DMS 273 treated with DMSO at 0.1 percent for 48 hours (cell line): ENCODE measurements around the gene PHLDA2.

Source experiments
- DNase-seq: peaks from one replicate; lab custom pipeline; 2025; lab: John Stamatoyannopoulos, UW

Gene PHLDA2

DNA sequence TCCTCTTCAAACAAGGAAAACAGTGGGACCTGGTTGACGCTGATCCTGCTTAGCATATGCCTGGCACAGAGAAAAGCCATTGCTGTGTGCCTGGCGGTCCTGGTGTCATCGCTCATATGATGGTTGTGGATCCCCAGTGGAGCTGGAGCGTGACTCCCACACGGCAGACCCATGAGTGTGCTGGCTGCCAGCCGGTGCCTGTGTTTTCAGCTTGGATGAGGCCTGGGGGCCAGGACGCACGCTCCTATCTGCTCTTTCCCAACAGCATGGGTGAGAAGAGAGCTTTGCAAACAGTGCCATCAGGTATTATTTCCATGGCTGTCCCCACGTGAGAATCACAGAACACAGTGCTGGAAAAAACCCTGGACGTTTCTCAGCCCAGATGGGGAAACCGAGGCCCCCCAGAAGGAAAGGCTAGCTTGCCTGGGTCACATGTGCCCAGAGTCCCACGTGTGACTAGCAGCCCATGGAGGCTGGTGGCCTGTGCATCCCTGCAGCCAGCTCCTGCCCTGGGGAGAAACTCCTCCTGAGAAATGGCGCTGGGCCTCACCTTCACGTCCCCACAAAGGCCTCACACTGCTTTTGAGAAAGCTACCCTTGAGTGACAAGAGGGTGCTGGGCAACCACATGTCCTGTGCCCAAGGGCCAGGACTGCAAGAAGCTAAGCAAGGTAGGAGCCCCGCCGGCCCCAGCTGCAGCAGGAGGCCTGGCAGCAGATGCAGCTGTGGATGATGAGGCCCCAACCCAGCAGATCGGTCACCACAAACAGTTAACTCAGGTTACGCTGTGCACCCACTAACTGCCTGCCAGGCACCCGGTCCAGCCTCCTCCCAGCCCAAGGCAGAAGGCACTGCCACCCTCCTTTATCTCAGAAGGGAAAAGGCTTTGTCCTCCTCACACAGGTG, 47.9 kb downstream of the PHLDA2 start:
- DNase-seq = no peak

DNA sequence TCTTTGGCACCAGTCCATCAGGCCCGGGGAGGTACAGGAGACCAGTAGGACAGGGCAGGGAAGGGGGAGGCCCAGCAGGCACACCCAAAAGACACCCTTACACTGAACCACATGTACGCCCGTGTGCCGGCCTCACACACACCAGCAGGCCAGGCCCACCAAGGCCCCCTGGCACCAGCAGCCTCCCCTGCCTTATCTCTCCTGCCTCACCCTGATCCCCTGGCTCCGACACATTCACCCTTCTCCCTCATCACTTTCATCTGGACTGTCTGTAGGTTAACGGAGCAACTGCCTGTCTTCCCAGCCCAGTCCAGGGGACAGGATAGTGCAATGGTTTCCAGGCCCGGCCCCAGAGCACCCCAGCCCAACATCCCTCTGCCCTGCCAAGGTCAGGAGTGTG, 48.6 kb downstream of the PHLDA2 start:
- DNase-seq = no peak

GRCh38 chr11:2878782-2879181, 50.4 kb downstream of the PHLDA2 start:
- no peak for DNase-seq
